OCI-LY3 (cell line): Measurements from ENCODE around the gene GLIS1.

Source experiments
- EZH2phosphoT487 ChIP-seq: fragments of 200-600 bp; shearing (Covaris generic); IDR thresholded peaks from 2 replicates; pipeline ENCODE4 v1.6.1; 2018; ENCODE audit warnings: antibody characterized with exemption, mixed run types, low read depth
- TF ChIP-seq, protein P1 (sequence below): fragments of 200-600, 300-600 bp; sonication (generic); IDR thresholded peaks from 2 replicates; pipeline ENCODE4 v1.5.1; 2014; ENCODE audit warnings: antibody characterized with exemption, low read length, low read depth

DNA sequence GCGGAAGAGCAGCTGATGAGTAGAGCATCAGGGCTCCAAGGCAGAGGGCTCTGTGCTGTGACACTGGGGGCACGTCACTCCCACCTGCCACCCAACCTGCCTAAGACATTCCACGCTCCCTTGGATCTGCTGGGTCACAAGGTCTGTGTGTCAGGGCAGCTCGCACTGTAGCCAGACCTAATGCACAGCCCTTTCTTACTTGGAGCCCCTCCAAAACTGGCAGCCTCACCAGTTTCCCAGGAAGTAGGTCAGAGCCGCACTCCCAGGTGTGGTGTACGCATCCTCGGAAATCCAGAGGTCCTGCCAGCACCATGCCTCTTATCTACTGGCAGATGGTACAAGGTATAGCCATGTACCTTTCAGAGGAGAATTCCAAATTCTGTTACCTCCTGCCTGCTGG lies 257.5 kb downstream of the GLIS1 start:
- TF ChIP-seq, protein P1, sequence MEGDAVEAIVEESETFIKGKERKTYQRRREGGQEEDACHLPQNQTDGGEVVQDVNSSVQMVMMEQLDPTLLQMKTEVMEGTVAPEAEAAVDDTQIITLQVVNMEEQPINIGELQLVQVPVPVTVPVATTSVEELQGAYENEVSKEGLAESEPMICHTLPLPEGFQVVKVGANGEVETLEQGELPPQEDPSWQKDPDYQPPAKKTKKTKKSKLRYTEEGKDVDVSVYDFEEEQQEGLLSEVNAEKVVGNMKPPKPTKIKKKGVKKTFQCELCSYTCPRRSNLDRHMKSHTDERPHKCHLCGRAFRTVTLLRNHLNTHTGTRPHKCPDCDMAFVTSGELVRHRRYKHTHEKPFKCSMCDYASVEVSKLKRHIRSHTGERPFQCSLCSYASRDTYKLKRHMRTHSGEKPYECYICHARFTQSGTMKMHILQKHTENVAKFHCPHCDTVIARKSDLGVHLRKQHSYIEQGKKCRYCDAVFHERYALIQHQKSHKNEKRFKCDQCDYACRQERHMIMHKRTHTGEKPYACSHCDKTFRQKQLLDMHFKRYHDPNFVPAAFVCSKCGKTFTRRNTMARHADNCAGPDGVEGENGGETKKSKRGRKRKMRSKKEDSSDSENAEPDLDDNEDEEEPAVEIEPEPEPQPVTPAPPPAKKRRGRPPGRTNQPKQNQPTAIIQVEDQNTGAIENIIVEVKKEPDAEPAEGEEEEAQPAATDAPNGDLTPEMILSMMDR, result no peak
- TF ChIP-seq EZH2phosphoT487, result no peak
